Glutamatergic neuron (in vitro differentiated cells): ENCODE data around the gene EVC2. TPM values are rescaled to one million over a fixed set of nuclear protein-coding genes. Genes with fewer than 3 reads are reported as not detected.

Experiments
- DNase-seq: peaks from one replicate; pipeline ENCODE4 v3.0.0; 2022
- H3K27ac Mint-ChIP-seq: one replicate; pipeline ENCODE4 v1.8.0; 2020; ENCODE audit warnings: mild to moderate bottlenecking, mixed read lengths, inconsistent platforms; ENCODE audit not compliant: unreplicated experiment
- H3K27me3 Mint-ChIP-seq: one replicate; pipeline ENCODE4 v1.8.0; 2020; ENCODE audit warnings: mild to moderate bottlenecking, moderate library complexity, mixed read lengths, inconsistent platforms; ENCODE audit not compliant: unreplicated experiment
- H3K36me3 Mint-ChIP-seq: one replicate; pipeline ENCODE4 v1.8.0; 2020; ENCODE audit warnings: mild to moderate bottlenecking, mixed read lengths, inconsistent platforms; ENCODE audit not compliant: unreplicated experiment
- H3K4me1 Mint-ChIP-seq: one replicate; pipeline ENCODE4 v1.8.0; 2020; ENCODE audit warnings: mild to moderate bottlenecking, low read depth, mixed read lengths, inconsistent platforms; ENCODE audit not compliant: unreplicated experiment
- H3K4me3 Mint-ChIP-seq: one replicate; pipeline ENCODE4 v1.8.0; 2020; ENCODE audit warnings: mild to moderate bottlenecking, mixed read lengths, inconsistent platforms; ENCODE audit not compliant: unreplicated experiment
- H3K9me3 Mint-ChIP-seq: one replicate; pipeline ENCODE4 v1.8.0; 2020; ENCODE audit warnings: mild to moderate bottlenecking, moderate library complexity, mixed read lengths, inconsistent platforms; ENCODE audit not compliant: unreplicated experiment
- total RNA-seq: library from RNA; stranded (reverse); fragmentation: NEBNext Ultra II Directional; extraction: Animal tissue kit (Norgen Biotek cat#: 25700); gene quantifications from one replicate; pipeline ENCODE4 v1.2.1, GENCODE V29; 2021; ENCODE audit not compliant: unreplicated experiment
- TF ChIP-seq, protein P1 (sequence below): fragments of 200-600 bp; sonication (generic); IDR thresholded peaks from one replicate; pipeline ENCODE4 v1.5.0; 2021; ENCODE audit not compliant: partially characterized antibody, unreplicated experiment

EVC2 gene
- total RNA-seq, 1 donor from 2014 or later: 2.3 TPM

DNA sequence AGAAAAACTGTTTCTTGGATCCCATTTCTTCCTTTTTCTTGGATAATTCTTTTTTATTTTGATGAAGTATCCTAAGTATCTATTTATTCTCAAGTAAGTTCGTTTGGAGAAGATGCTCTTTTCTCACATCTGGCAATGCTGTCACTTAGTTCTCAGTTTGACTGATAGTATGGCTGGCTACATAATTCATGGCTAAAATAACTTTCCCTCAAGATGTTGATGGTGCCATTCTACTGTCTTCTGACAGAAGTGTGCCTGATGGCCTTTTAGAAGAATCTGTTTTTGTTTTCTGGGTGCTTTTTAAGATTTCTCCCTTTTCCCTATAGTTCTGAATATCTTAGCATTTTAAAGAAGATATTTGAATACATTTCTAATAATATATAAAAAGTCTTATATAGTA is 41.6 kb downstream of the EVC2 start:
- TF ChIP-seq, protein P1, sequence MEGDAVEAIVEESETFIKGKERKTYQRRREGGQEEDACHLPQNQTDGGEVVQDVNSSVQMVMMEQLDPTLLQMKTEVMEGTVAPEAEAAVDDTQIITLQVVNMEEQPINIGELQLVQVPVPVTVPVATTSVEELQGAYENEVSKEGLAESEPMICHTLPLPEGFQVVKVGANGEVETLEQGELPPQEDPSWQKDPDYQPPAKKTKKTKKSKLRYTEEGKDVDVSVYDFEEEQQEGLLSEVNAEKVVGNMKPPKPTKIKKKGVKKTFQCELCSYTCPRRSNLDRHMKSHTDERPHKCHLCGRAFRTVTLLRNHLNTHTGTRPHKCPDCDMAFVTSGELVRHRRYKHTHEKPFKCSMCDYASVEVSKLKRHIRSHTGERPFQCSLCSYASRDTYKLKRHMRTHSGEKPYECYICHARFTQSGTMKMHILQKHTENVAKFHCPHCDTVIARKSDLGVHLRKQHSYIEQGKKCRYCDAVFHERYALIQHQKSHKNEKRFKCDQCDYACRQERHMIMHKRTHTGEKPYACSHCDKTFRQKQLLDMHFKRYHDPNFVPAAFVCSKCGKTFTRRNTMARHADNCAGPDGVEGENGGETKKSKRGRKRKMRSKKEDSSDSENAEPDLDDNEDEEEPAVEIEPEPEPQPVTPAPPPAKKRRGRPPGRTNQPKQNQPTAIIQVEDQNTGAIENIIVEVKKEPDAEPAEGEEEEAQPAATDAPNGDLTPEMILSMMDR: no peak
- H3K27ac Mint-ChIP-seq: no peak overlapping the region
- H3K27me3 Mint-ChIP-seq: no peaks in the 10 kb centered on the region
- H3K4me1 Mint-ChIP-seq: no peaks in the 10 kb centered on the region
- H3K4me3 Mint-ChIP-seq: no peak overlapping the region
- no peak for DNase-seq
- peaks cover 4% of the 10 kb centered on the region for H3K36me3 Mint-ChIP-seq
- H3K9me3 Mint-ChIP-seq: no peaks in the 10 kb centered on the region

DNA sequence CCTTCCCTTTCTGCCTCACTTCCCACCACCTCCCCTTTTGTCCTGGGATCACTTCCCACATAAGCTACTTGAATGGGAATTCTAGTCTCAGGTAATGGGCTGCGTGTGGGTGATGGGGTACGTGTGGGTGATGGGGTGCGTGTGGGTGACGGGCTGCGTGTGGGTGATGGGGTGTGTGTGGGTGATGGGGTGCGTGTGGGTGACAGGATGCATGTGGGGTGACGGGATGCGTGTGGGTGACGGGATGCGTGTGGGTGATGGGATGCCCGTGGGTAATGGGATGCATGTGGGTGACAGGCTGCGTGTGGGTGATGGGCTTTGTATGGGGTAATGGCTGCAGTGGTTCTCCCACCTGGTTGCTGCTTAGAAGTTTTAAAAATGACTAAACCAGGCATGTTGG is 43.6 kb downstream of the EVC2 start:
- H3K27me3 Mint-ChIP-seq: no peaks in the 10 kb centered on the region
- TF ChIP-seq, protein P1: no peak
- H3K4me1 Mint-ChIP-seq: no peaks in the 10 kb centered on the region
- peaks cover 4% of the 10 kb centered on the region for H3K36me3 Mint-ChIP-seq
- H3K4me3 Mint-ChIP-seq: no peak overlapping the region
- no peaks in the 10 kb centered on the region for H3K9me3 Mint-ChIP-seq
- H3K27ac Mint-ChIP-seq: no peak overlapping the region
- DNase-seq: no peak

DNA sequence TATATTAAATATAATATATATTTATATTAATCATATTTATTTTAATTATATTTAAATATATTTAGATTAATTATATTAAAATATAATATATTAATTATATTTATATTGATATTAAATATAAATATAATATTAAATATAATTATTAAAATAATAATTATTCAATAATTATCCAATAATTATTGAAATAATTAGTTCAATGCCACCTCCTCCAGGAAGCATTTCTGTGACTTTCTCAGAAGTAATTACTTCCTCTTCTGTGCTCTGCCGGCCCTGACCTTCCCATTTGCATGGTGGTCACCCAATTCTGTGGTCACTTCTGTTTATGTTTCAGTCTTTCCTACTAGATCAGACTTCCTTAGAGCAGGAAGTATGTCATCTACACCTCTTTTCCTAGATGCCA is 45.8 kb downstream of the EVC2 start:
- H3K27me3 Mint-ChIP-seq: no peaks in the 10 kb centered on the region
- H3K4me3 Mint-ChIP-seq: no peak overlapping the region
- H3K4me1 Mint-ChIP-seq: no peaks in the 10 kb centered on the region
- no peak for DNase-seq
- H3K36me3 Mint-ChIP-seq: no peaks in the 10 kb centered on the region
- H3K9me3 Mint-ChIP-seq: no peaks in the 10 kb centered on the region
- TF ChIP-seq, protein P1: no peak
- no peak overlapping the region for H3K27ac Mint-ChIP-seq

DNA sequence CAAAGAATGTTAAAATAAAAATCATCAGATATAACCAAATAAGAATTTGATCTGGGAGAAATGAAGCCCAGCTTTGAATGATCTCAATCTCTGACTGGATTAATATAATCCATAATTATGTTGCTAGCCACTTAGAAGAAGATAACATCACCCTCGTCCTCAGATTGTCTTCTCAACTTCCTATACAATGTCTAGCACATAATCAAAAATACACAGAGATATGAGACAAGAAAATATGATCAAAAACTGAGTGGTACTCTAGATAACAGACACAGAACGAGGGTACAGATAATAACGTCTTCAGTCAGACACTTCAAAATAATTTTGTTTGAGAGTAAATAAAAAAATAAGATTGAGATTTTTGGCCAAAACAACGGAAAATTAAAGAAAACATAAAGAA is 47.1 kb downstream of the EVC2 start:
- Mint-ChIP-seq H3K27ac (no peak overlapping the region), H3K27me3 (no peaks in the 10 kb centered on the region), H3K36me3 (peaks cover 4% of the 10 kb centered on the region), H3K4me3 (no peak overlapping the region), H3K9me3 (no peaks in the 10 kb centered on the region), H3K4me1 (no peaks in the 10 kb centered on the region)
- TF ChIP-seq, protein P1: no peak
- no peak for DNase-seq

DNA sequence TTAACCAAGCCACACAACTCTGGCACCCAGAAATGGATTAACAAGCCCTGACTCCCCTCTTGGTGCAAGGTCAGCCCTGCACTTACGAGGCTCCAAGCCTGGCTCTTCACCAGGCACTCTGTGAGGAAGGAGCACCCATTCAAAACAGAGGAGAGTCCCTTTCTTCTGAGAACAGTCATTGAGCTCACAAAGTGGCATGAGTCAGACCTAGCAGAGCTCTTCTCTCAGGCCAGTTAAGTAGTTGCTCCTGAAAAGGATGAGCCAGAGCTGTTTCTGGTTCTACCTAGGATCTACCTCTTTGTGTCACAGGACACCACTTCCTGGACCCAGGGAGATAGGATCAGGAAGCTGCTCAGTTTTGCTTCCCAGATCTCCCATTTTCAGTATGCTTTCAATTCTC is 48.2 kb downstream of the EVC2 start:
- DNase-seq: no peak
- TF ChIP-seq, protein P1: no peak
- Mint-ChIP-seq H3K9me3 (no peaks in the 10 kb centered on the region), H3K27ac (no peak overlapping the region), H3K36me3 (peaks cover 4% of the 10 kb centered on the region), H3K27me3 (no peaks in the 10 kb centered on the region), H3K4me1 (no peaks in the 10 kb centered on the region), H3K4me3 (no peak overlapping the region)
